Measurements from ENCODE around the gene MGAT4B.

The MGAT4B gene

DNA sequence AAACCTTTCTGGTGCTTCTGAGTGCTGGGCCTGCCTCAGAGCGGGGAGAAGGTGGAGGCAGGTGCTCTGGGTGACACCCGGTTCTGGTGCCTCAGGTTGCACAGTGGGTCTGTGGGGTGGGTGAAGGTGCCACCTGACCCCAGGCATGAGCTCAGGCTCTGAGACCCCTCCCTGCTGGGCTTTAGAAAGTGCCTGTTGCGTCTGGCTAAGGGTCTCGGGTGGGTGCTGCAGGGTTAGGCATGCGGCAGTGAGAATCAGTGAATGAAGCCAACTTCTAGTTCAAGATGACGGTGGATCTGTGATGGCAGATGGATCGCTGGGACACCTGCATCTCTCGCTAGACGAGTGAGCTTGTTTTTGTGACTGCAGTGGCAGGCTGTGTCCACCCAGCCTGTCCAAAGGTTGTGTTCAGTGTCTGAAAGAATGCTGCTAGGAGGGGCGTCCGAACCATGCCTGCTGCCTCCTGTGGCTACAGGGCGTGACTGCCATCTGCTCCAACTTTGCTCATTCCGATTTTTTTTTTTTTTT lies 19.1 kb upstream of the MGAT4B start:
- DNase-seq: no peak

GRCh38 chr5:179824745-179825112 lies 18.1 kb upstream of the MGAT4B start:
- no peak for DNase-seq

- DNase-seq: no peak
These were observed 17.5 kb upstream of the MGAT4B start for GRCh38 chr5:179823937-179824744.

DNA sequence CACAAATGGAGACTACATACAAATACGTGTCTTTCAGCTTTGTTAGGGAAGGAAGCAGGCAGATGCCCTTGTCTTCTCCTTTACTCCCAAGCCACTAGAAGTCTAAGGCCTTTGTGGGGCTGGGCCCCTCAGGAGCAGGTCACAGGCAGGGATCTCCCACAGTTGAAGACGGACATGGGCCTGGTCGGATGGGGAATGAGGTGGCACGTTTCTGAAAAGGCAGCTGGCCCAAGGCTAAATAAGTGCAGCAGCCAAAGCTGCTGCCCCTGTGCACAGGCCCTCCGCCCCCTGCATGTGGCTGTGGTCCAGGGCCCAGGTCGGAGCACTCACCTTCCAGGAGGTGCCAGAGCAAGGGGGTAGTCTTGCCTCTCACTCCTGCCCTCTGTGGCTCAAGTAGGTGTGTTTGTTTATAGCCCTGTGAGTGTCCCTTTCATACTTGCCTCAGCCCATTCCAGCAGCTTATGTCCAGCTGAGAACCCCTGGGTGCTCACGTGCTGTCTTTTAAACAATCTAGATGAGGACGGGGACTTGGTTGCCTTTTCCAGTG lies 15.9 kb upstream of the MGAT4B start:
- DNase-seq: no peak

- DNase-seq: no peak
These were observed 15.4 kb upstream of the MGAT4B start for GRCh38 chr5:179822059-179822432.

DNA sequence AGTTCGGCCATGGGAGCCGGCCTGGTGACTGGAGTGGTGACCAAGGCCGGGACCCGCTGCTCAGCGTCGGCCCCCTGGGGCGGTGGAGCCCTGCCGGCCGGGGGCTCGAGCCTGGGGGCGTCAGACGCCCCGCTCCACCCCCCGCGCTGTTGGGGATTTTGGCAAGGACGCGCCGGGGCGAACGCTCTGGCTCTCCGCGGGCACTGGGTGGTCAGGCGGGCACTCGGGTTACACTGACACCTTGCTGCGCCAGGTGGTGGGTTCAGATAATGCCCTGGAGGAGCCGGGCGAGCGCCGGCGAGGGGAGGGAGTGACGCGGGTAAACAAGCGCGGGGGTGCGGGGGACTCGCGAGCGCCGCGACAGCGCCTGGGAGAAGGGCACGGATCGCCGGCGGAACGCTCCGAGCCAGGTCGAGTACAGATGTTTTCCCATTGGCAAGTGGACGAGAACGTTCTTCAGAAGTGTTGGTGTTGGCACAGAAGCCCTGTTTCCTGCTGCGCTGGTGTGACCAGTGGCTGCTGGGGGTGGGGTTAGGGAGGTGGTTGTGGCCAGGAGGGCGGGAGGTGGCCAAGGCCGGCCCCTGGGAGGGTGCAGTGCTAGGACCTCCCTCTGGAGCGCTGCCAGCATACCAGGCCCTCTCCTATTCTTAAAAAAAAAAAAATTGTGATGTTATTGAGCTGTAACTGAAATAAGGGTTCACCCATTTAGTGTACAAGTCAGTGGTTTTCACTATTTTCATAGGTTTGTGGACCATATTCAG lies 14.8 kb upstream of the MGAT4B start:
- DNase-seq: peak; percentile 90

DNA sequence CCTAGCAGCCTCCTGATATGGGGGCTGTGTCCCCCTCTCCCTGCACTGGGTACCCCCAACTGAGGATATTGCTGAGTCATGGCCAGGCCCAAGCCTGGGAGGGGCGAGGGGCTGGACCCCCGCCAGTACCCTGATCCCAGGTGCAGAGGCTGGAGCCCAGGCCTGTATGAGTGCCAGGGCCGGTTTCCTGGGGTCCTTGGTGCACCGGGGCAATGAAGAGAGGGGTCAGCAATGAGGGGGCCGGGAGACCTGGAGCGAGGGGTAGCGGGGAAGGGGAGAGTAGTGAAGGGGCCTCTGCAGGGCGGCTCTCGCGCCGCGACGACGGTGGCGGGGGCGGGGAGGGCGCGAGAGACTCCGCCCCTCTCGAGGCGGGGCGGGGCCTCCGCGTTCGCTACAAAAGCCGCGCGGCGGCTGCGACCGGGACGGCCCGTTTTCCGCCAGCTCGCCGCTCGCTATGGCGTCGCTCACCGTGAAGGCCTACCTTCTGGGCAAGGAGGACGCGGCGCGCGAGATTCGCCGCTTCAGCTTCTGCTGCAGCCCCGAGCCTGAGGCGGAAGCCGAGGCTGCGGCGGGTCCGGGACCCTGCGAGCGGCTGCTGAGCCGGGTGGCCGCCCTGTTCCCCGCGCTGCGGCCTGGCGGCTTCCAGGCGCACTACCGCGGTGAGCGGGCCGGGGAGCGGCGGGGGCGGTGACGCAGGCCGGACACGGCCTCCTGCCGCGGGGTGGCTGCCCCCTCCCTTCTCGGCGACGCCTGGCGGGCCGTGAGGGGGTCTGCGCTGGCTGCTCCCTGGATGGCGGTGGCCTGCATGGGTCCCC lies 14.0 kb upstream of the MGAT4B start, which contains the start of gene SQSTM1:
TSS of gene SQSTM1 (plus strand) at position 423 of the 815 bp plus-strand sequence. CDS start at position 455, 32 bp downstream.
- peak; percentile 81 for DNase-seq

DNA sequence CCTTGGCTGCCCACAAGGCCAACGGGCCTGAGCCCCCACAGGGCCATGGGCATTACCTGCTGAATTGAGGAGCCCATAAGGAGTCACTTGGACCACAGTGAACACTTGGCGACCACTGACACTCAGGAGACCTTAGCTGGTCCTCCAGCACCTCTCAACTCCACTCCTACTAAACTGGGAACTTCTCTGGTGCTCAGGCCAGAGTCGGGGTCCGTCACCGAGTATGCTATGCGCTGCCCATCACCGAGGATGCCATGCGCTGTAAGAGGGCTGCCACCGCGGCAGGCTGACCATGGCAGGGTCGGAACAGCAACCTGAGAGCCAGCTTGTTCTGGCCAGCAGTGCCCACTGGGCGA lies 13.4 kb upstream of the MGAT4B start:
- DNase-seq: no peak

DNA sequence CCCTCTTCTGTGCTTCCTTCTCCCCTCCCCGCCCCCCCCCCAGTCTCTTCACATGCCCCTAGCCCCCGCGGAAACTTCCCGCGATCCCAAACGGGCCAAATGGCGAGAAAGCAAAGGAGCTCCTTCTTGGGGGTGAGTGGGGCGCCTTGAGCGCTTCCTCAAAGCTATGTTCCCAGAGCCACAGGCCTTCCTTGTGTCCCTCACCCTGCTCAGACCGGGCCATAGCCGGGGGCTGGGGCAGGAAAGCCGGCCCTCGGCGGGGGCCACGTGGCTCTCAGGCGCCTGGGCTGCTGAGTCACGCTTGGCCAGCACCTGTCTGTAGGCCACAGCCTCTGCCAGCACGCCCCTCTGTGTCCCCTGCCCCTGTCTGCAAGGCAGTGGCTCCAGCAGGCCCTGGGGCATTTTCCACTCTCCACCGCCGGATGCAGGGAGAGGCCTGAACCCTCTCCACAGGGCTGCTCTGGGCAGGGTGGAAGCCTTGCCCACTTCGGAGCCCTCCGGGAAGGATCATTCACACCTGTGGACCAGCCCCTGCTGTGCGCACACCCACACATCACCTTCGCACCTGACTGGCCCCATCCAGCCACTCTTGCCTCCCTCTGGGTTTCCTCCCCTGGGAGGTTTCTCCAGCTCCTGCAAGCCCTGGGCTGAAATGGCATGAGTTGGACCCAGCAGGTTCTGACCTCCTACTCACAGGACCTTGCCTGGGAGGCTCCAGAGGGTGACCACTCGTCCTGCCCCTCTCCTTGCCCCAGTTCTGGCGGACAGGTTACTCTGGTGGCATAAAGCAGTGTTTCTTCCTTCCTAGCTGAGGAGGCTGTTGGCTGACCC lies 12.8 kb upstream of the MGAT4B start:
- peak; percentile 53 for DNase-seq

- DNase-seq: peak; percentile 95
These were observed 12.2 kb upstream of the MGAT4B start for GRCh38 chr5:179818746-179819295.

GRCh38 chr5:179817890-179818745 lies 11.5 kb upstream of the MGAT4B start:
- DNase-seq: no peak

DNA sequence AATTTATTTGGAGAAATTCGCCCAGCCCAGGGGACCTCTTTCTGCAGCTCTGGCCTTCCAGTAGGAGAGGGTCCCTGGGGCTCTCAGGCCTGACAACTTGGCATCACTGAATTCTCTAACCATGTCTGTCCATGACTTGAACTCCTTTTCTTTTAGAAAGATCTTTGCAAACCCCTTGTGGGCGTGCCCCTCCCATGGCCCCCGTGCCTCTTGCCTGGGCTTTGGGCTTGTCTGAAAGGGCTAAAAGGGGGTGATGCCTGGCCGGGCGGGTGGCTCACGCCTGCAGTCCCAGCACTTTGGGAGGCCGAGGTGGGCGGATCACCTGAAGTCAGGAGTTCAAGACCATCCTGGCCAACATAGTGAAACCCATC lies 10.8 kb upstream of the MGAT4B start:
- DNase-seq: no peak

DNA sequence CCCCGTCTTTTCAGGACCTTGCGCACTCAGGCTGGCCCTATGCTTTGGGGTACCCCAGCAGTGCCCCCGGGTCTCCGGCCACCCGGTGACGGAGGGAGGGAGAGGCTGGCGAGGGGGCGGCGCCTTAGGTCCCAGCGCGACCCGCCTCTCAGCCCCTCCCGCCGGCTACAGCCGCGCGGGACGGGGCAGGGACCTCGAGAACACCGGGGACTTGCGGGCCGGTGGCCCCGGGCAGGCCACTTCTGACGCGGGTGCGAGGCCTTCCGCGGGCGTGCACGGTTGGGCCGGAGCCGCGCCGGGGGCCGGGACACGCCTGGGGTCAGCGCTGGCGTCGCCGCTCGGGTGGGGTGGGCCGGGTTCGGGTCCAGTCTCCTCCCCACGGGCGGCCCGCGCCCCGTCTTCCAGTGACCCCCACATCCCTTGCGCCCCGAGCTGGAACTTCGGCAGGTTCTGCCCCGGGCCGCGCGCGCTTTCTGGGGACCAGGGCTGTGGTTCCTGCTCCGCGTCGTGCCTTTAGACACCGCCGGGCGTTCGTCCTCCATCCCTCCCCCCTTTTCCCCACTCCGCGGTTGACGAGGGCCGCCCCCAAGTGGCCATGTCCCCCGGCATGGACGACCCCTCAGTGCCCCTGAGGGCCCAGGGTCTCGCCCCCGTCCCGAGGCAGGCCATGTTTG lies 10.3 kb upstream of the MGAT4B start:
- no peak for DNase-seq

DNA sequence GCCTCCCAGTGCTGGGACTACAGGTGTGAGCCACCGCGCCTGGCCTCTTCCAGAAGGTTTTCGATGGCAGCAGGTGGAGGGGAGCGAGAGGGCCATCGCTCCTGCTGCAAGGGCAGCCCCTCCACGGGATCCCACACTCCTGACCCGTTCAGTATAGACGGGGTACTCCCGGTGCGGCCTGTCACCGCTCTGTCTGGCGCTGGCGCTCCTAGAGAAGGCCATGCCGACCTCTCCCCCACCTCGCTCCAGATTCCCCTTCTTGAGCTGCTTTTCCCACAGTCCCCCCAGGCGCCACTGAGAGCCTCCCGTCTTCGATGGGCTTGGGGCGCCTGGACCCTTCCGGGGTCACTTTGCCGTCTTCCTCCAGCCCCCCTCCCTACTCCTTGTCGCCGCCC lies 9.7 kb upstream of the MGAT4B start:
- DNase-seq: no peak

- no peak for DNase-seq
These were observed 9.0 kb upstream of the MGAT4B start for GRCh38 chr5:179815491-179816249.

DNA sequence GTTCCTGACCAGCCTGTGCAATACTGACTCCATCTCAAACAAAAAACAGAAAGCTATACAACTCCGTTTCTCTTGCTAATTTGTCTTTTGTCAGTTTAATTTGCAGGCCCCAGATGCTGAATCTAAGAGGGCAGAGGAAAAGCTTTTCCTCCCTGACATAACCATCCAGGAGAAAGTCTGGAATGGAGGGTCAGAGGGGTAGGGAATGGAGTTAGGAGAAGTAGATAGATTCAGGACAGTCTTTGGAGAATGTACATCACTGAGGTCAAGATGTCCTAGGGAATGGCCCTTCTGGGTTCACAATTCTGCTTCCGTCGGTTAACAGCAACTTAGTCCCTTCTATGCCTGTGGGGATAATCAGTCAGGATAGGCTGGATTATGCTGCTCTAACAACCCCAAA lies 7.4 kb upstream of the MGAT4B start:
- DNase-seq: no peak

GRCh38 chr5:179812997-179813607 lies 6.4 kb upstream of the MGAT4B start:
- DNase-seq: no peak

- no peak for DNase-seq
These were observed 5.6 kb upstream of the MGAT4B start for GRCh38 chr5:179812135-179812825.
